GM15510 (cell line): ENCODE results near the gene CREB5.

Experiments
- POLR2A ChIP-seq: IDR thresholded peaks from 3 replicates; pipeline ENCODE4 v1.6.1; 2011; ENCODE audit warnings: borderline replicate concordance; ENCODE audit not compliant: insufficient read length; ENCODE audit errors: extremely low read depth

The CREB5 gene

GRCh38 chr7:28592861-28593260, 180.5 kb downstream of the CREB5 start:
- TF ChIP-seq POLR2A = no peak

- no peak for TF ChIP-seq POLR2A
These were observed 182.8 kb downstream of the CREB5 start for GRCh38 chr7:28595076-28595475.

- TF ChIP-seq POLR2A = no peak
These were observed 183.5 kb downstream of the CREB5 start for GRCh38 chr7:28595801-28596200.

DNA sequence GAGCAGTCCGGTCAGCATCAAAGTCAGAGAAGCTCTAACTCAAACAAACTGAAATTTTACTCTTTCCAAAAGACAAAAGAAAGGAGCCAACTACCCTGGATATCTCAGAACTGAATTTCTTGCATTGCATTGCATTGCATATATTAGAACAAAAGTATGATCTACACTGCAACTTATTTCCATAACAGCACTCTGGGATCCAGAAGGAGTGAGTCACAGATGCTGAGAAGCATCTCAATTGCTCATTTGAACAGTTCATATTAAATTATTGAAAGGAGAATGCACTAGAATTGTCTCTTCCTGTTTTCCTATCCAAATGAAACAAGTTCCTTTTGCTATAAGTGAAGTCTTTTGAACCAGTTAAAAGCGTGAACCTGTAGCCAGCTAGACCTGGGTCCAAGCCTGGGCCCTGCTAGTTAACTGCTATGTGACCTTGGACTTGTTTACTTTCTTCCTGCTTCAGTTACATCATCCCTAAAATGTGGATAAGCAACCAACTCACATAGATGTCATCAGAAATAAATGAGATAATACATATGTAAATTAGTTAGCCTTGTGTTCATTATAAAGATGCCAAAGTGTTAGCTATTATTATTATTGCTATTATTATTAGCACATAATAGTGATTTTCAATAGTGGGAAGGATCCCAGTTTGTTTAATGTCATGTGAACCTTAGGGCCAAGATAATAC, 184.1 kb downstream of the CREB5 start:
- no peak for TF ChIP-seq POLR2A

DNA sequence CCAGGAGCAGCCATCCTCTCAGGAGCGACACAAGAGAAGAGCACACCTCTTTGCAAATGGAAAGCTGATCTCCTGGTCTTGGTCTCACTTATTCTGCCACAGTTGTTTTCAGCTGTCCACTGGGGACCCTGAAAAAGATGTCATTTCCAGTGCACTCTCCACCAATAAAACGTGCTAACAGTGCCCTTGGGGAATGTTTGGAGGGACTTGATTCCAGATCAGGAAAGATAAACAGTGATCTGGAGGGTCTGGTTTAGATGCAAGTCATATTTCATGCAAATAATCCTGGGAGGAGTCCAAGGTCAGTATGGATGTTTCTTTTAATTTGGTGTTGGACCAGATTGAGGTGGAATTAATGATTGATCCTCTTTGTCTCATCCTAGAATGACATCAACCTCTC, 185.0 kb downstream of the CREB5 start:
- no peak for TF ChIP-seq POLR2A

GRCh38 chr7:28598586-28598985, 186.3 kb downstream of the CREB5 start:
- no peak for TF ChIP-seq POLR2A

- no peak for TF ChIP-seq POLR2A
These were observed 187.1 kb downstream of the CREB5 start for GRCh38 chr7:28599411-28599810.

DNA sequence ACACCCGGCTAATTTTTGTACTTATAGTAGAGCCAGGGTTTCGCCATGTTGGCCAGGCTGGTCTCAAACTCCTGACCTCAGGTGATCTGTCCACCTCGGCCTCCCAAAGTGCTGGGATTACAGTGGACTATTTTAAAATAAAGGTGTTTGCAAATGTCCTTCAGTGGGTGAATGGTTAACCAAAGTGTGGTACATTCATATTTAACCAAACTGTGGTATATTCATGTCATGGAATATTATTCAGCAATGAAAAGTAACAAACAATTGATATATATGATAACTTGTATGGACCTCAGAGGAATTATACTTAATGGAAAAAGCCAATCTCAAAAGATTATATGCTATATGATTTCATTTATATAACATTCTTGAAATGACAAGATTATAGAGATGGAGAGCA, 190.0 kb downstream of the CREB5 start:
- no peak for TF ChIP-seq POLR2A

DNA sequence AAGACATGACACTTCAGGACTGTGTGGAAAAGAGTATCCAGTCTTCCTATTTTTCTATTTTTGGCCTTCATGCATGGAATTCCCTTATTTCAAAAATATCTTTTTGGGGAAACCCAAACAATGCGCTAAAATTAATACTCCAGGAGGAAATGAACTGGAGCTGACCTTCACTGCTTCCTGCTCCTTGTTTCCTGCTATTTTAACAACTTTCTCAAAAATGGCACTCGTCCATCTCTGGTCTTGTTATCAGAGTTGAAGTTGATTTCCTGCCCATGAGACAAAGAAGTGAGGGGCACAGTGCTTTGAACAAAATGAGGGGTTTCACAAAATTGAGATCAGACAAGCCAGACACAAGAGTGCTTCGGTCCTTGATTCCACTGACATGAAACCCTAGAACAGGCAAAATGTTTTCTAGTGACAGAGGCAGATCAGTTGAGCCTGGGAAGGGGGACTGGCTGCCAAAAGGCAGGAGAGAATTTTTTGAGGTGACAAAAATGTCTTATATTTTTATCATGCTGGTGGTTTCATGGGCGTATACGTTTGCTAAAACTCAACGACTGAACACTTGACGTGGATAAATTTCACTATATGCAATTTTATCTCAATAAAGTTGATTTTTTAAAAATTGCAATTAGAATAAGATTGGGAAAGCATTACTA, 193.2 kb downstream of the CREB5 start:
- no peak for TF ChIP-seq POLR2A

GRCh38 chr7:28606421-28606820, 194.1 kb downstream of the CREB5 start:
- TF ChIP-seq POLR2A = no peak

- TF ChIP-seq POLR2A = no peak
These were observed 195.5 kb downstream of the CREB5 start for GRCh38 chr7:28607855-28608193.

DNA sequence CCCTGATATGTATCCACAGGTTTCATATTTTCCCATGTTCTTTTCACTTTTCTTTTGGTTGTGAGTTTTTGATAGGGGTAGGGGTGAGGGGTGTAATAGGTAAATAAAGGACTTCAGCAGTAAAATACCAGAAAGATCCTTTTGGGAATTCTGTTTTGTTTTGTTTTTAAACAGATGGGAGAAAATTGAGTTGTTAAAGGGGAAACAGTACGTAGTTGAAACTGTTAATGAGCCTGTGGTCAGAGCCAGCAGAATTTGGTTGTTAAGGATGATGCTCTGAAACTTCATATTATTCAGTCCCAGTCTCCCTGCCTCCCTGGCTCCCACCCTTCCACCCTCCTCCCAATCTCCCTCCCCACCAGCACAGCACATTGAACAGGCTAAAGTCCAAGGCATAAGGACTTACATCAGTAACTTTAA, 195.9 kb downstream of the CREB5 start:
- no peak for TF ChIP-seq POLR2A

DNA sequence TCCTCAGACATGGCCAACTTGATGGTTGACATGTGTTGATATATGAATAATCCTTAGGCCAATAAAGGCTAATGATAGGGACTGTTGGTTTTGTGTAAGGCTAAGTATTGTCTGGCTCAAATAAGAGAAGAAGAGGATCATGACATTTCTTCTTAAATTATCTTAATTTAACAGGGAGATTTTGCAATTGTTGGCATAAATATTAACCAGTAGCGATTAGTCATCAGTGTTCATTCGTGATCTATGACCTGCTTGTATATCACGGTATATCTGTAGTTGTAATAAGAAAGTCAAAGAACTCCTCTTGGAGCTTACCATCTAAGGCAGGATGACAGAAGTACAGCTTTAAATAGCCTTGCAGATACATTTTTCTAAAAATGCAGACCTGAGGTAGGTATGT, 196.4 kb downstream of the CREB5 start:
- no peak for TF ChIP-seq POLR2A

GRCh38 chr7:28609608-28610007, 197.3 kb downstream of the CREB5 start:
- TF ChIP-seq POLR2A = no peak

DNA sequence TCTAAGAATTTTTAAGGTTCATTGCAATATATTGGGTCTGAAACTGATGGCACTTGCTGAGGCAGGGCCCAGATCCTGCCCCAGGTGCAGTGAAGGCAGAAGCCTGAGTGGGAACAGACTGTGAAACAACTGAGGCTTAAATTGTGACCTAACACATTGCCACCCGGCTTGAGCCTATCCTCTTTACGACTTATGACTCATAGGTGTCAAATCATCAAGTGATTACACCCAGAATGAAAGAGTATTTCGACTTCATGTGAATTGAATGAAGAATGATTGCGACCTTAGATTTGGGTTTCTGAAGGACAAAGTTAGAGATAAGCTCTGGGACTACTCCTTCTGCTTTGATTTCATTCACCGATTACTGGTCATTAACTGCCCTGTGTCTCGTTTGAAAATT, 200.9 kb downstream of the CREB5 start:
- no peak for TF ChIP-seq POLR2A

DNA sequence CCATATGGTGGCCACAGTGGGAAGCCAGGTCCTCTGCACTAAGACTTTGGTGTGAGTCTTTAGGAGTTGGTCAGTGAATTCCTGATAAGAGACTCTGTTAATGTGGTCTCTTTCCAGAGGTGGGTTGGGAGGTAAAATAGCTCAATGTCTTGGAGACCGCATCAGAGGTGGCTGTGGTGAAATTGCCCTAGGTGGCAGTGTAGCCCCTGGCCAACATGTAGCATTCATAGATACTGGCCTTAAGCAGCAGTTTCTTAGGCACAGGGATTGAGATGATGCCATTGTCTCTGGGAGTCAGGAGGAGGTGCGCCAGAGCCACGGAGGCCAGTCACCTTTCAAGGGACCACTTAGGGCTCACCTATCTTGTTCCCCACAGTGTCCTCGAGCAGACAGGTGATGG, 202.8 kb downstream of the CREB5 start:
- TF ChIP-seq POLR2A = no peak
